KOPT-K1 (cell line): Measurements from ENCODE around the gene ATP5MG.
"Not testable (repeated sequence)": the region's sequence is repeated elsewhere in the genome, so short reads cannot be mapped to it uniquely, and the experiment has no call there.

Experiments
- H3K27ac ChIP-seq: fragments of 200-600 bp; sonication (generic); 2 replicates; pipeline ENCODE4 v1.5.1; 2016; ENCODE audit warnings: antibody characterized with exemption, mild to moderate bottlenecking, low read depth, low read length; ENCODE audit not compliant: poor library complexity, severe bottlenecking
- H3K36me3 ChIP-seq: fragments of 200-600 bp; sonication (generic); 2 replicates; pipeline ENCODE4 v1.5.1; 2017; ENCODE audit warnings: antibody characterized with exemption, mild to moderate bottlenecking, low read length, moderate library complexity; ENCODE audit not compliant: insufficient read depth
- H3K9me3 ChIP-seq: fragments of 200-600 bp; sonication (generic); 2 replicates; pipeline ENCODE4 v1.5.1; 2017; ENCODE audit warnings: antibody characterized with exemption, low read length, mild to moderate bottlenecking; ENCODE audit not compliant: insufficient read depth, poor library complexity, severe bottlenecking

ATP5MG gene

DNA sequence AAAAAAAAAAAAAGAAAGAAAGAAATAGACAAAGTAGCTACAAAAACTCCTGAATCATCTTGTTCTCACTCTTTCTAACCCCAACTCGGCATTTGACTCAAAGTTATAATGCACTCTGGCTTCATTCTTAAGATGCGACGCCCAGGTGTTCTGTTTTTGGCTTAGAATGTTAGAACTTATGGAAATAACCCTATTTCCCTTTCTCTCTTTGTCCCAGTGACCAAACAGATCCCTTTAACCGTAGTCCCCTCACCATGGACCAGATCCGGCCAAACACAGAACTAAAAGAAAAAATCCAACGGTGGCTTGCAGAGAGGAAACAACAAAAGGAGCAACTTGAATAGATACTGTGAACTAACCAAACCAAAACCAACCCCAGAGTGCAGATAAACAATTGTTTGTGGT, 5.3 kb upstream of the ATP5MG start:
- Histone ChIP-seq H3K36me3 (peaks cover 84% of the 10 kb centered on the region), H3K27ac (peak overlapping the region; percentile 32), H3K9me3 (no peaks in the 10 kb centered on the region)

DNA sequence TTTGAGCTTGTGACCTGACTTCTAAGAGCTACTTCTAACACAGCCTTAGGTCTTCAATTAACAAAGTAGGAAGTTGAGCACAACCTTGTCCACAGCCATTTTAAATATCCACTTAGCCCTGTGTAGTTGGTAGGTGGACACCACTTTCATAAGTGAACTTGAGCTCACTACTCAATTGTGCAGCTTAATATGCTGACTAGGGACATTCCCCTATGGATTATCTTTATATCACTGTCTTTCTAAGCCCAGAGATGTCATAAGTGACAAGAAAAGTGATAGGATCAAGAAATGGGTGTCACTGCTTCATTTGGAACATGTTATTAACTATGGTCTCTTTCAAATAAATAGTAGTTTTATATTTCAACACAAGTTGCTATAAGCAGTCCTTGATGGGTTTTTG, 4.0 kb upstream of the ATP5MG start:
- no peaks in the 10 kb centered on the region for H3K9me3 ChIP-seq
- H3K36me3 ChIP-seq, result peaks cover 72% of the 10 kb centered on the region
- H3K27ac ChIP-seq, result no peak overlapping the region

DNA sequence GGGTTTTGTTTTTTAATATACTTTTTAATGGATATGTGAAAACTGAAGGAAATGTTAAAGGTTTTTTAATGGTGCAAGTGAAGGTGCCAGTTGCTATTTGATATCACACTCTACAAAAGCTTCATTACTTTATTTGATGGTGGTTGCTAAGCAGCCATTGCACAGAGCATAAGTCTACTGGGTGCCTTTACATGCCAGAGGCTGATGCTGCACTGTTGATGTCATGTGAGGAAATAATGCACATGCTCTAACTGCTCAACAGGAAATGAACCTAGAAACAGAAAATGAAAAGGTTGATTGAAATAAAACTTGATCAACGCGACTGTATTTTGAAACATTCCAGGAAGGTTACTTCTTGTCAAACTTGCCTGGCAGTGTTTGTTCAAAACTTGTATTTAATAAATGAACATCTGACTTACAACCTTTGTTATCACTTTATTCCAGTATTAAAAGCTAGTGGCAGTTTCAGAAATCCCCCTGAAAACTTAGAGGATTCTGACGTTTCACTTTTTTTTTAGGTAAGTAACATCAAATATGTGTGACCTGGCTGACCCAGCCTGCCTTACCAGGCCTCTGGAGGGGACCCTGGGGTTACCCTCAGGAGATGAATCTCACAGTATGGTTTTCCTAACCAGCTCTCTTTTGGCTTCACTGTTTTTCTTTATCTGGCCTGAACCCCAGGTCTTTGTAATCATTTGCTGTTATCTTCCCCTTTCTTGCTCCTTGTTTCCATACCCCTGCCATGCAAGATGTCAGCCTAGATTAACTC, 2.4 kb upstream of the ATP5MG start:
- H3K9me3 ChIP-seq, result no peaks in the 10 kb centered on the region
- H3K27ac ChIP-seq, result peak overlapping the region; percentile 50
- H3K36me3 ChIP-seq, result peaks cover 57% of the 10 kb centered on the region

DNA sequence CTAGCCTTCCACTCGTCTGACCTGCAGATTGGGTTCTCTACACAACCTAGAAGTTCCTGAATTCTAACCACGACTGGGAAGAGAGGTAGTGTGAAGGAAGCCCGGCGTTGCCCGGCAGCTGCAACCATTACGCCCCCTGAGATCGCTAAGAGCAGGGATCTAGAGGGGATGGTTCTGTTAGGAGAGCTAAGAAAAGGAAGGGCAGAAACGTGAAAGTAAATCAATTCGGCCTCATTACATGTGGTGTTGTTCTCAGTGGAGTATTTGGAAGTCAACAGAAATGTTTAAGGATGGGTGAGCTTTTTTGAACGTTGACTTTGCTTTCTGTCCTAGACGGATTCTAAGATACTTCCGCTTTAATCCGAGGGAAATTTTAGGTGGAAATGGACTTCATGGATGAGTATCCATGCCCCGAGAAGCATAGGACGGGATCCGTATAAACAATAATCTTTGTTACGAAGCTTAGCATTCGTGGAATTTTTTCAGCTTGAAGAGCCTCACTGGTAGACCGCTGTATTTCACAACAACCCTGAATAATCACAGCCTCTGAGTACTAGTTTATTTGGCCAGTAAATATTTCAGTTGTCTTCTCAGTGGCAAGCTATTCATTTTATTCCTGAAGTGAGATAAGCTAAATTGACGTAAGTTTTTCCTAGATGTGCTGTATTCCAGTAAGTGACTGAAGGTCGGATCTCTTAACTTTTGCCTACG, 629 bp downstream of the ATP5MG start:
- H3K36me3 ChIP-seq, result peaks cover 57% of the 10 kb centered on the region

DNA sequence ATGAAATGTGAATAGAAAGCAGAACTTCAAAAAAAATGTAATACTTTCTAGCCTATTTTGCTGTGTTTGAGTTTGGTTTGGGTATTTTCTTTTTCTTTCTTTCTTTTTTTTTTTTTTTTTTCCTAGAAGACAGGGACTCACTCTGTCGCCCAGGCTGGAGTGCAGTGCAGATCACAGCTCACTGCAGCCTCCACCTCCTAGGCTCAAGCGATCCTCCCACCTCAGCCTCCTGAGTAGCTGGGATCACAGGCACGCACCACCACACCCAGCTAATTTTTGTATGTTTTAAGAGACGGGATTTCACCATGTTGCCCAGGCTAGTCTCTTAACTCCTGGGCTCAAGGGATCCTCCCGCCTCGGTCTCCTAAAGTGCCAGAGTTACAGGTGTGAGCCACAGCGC, 1.2 kb downstream of the ATP5MG start:
- peaks cover 57% of the 10 kb centered on the region for H3K36me3 ChIP-seq
- H3K9me3 ChIP-seq, result not testable (repeated sequence)
- H3K27ac ChIP-seq, result peak overlapping the region; percentile 92

More for the DNA sequence above, 629 bp downstream of the ATP5MG start:
- H3K9me3 ChIP-seq, result no peaks in the 10 kb centered on the region
- H3K27ac ChIP-seq, result peak overlapping the region; percentile 92

DNA sequence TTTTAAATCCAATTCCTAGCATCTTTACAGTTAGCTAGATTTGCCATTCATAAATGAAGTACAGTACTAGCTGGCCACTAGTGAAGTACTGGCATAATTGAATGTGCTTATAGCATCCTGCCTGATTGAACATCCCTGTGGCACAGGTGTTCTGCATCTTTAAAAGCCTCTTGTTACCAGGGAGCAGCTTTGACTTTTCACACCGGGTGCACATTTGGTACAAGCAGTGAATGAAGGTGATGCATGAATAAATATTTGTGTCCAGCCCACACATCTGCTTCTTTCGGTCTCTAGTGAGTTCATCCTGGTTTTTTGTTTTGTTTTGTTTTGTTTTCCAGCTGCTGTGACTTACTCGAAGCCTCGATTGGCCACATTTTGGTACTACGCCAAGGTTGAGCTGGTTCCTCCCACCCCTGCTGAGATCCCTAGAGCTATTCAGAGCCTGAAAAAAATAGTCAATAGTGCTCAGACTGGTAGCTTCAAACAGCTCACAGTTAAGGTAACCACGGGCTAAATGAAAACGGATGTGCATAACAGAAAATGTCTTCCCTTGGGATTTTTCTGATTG, 5.3 kb downstream of the ATP5MG start:
- Histone ChIP-seq H3K27ac (no peak overlapping the region), H3K9me3 (no peaks in the 10 kb centered on the region), H3K36me3 (peaks cover 77% of the 10 kb centered on the region)

DNA sequence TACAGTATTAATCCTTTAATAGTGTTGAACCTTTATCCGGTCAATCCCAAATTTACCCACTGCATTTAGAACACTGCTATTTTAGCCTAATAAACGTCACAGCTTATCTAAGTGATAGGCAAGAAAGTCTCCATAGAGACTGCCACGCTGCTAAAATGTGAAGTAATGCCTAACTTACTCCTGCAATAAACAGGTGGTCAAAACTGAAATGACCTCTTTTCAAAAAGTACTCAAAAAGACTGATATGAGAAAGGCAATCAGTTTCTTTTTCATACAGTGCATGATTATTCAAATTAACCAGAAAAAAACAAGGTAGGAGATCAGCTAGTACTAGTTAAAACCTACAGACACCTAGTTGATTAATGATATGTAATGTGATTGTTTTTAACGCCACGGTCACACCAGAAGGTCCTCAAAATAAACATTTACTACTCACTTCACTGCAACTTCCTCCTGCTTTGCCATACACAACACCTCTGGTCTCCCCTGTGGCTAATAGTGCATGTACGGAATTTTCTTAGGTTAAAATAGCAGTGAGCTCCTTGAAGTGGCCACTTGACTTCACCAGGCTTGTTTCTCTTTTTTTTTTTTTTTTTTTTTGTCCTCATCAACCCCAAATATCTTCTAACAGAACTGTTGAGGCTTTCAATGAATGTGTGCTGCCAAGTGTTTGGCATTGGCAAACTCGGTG, 8.8 kb downstream of the ATP5MG start:
- H3K36me3 ChIP-seq, result peaks cover 79% of the 10 kb centered on the region
- H3K9me3 ChIP-seq, result no peaks in the 10 kb centered on the region
- no peak overlapping the region for H3K27ac ChIP-seq

DNA sequence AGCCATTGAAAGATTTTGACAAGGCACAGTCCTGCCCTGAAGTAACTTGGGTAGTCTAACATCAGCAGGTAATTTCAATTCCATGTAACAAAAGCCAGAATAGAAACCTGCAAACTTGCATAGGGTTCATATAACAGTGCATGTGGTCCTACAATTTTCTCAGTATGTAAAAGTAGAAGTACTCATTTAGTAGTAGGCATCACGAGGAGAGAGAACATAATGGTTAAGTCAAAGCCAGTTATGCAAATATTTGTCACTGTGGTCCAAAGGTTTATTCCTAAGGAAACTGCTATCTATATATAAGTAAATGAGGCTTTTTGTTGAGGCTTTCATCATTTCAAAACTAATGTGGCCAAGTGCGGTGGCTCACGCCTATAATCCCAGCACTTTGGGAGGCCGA, 10.1 kb downstream of the ATP5MG start:
- peaks cover 66% of the 10 kb centered on the region for H3K36me3 ChIP-seq
- H3K27ac ChIP-seq, result no peak overlapping the region
- no peaks in the 10 kb centered on the region for H3K9me3 ChIP-seq

DNA sequence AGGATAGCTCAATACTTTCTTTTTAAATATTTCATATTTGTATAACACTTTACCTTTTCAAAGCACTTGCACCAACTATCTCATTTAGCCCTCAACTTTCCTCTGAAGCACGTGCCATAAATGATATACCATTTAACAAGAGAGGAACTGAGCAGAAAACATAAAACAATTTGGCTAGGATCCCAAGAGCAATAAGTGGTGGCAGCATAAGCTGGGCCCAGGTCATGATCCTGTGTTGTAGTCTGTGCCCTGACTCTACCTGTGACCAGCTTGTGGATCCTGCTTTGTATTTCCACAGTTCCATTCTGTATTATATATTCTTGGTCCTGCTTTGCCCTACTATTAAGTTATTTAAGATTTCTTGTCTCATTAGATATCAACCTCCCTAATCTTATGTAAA, 11.5 kb downstream of the ATP5MG start:
- H3K9me3 ChIP-seq, result no peaks in the 10 kb centered on the region

DNA sequence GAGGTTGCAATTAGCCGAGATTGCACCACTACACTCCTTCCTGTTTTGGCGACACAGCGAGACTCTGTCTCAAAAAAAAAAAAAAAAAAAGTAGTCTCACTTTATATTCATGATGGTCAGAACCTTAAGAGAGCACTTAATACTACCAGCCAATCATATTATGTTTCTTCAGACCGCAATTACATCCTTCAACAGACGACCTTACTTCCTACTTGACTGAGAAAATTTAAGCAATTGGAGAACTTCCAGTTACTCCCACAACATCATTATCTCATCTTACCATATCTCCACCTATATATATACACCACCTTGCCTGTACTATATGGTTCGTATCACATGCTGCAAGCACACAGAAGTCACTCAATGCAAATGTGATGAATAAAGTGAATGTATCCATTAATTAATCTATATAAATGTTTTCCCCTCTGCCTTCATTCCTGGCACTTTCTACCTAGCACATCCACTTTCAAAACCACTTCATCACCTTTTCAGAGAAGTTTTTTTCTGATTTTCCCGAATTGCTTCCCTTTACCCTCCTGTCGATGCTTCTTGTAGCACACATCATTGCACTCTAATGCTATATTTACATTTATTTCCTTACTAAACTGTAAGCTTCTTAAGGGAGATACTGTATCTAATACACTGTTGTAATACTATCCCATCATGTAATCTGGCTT, 13.8 kb downstream of the ATP5MG start:
- Histone ChIP-seq H3K36me3 (peaks cover 29% of the 10 kb centered on the region), H3K9me3 (no peaks in the 10 kb centered on the region), H3K27ac (no peak overlapping the region)

More for the DNA sequence above, 11.5 kb downstream of the ATP5MG start:
- H3K27ac ChIP-seq, result no peak overlapping the region
- peaks cover 52% of the 10 kb centered on the region for H3K36me3 ChIP-seq

DNA sequence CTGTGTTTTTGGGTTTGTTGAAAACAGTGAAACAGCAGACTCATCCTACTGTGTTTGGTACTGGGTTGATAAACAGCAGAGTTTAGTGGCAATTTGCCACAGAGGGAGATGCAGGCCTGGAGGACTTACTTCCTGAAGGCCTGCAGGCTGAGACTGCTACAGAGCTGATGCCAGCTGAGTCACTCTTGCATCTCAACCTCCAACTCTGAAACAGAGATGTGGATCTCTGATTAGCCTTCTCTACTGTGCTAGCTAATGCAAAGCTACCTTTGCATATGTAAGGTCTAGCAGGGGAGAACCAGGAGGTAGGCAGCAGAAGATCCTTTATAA, 14.3 kb downstream of the ATP5MG start:
- no peaks in the 10 kb centered on the region for H3K9me3 ChIP-seq
- H3K27ac ChIP-seq, result no peak overlapping the region
- peaks cover 24% of the 10 kb centered on the region for H3K36me3 ChIP-seq

DNA sequence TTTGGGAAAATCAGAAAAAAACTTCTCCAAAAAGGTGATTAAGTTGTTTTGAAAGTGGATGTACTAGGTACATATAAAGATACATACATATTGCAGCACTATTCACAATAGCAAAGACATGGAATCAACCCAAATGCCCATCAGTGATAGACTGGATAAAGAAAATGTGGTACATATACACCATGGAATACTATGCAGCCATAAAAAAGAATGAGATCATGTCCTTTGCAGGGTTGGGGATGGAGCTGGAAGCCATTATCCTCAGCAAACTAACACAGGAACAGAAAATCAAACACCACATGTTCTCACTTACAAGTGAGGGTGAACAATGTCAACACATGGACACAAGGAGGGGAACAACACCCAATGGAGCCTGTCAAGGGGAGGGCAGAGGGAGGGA, 15.5 kb downstream of the ATP5MG start:
- not testable (repeated sequence) for H3K27ac ChIP-seq, H3K9me3 ChIP-seq
- peaks cover 14% of the 10 kb centered on the region; the same call in 1 of the 2 replicates for H3K36me3 ChIP-seq

DNA sequence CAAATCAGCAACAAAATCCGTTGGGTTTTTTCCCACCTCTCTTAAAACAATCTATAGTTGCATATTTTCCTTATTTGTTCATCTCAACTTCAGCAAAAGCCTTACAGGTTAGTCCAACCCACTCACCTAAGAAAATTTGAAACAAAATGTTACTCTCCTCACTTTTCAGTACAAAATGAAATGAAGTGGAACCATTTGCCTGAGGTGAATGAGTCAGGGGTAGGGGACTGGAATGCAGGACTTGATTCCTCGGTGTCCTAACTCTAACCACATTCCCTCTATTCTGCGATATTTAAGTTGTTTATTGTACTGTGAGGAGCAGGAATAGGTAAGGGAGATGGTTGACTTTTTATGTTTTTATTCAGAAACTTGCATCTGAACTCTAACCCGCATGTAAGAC, 16.4 kb downstream of the ATP5MG start:
- Histone ChIP-seq H3K27ac (no peak overlapping the region), H3K36me3 (peaks cover 14% of the 10 kb centered on the region; the same call in 1 of the 2 replicates), H3K9me3 (no peaks in the 10 kb centered on the region)

DNA sequence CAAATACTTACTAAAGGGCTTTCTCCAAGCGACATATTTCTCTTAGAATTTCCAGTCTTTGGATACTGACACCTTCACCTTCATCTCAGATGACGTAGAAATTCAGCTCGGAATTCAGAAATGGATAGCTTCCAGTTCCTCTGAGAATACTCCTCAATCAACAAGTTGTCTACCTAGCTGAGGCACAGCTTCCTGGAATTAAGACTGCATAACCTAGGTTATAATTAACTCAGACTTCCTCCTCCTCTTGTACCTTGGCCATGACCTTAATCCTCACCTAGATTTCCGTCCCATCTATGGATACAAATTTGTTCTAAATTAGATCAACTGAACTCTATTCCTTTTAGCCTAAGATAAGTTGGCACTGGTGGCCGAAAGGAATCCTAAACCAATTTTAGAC, 17.4 kb downstream of the ATP5MG start:
- H3K36me3 ChIP-seq, result peaks cover 8% of the 10 kb centered on the region; the same call in 1 of the 2 replicates
- no peak overlapping the region for H3K27ac ChIP-seq
- H3K9me3 ChIP-seq, result no peaks in the 10 kb centered on the region

DNA sequence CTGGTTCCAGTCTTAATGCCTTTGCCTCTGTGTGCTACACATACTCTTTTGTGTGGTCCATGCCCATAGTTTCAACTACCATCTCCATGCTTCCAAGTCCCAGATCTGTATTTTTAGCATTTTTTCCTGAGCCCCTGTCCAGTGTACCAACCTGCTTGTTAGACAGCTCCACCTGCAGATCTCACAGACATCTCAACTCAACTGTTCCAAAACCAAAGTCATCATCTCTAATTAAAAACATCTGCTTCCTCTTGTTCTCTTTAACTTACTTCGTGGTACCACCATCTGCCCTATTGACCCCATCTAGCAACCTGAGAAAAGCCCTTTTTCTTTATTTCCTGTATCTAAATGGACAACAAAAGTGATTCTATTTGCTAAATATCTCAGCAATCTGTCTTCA, 26.3 kb downstream of the ATP5MG start:
- Histone ChIP-seq H3K36me3 (no peaks in the 10 kb centered on the region), H3K27ac (no peak overlapping the region), H3K9me3 (no peaks in the 10 kb centered on the region)
